Hematopoietic multipotent progenitor cell treated with erythropoietin and hydrocortisone succinate and interleukin-3 and kit ligand, for 8 days (in vitro differentiated cells): ENCODE measurements around the gene NTMT1.
"Not testable (repeated sequence)": the region's sequence is repeated elsewhere in the genome, so short reads cannot be mapped to it uniquely, and the experiment has no call there.

Source experiments
- DNase-seq: peaks from one replicate; pipeline ENCODE4 v3.0.0-alpha.2; 2015

The NTMT1 gene

GRCh38 chr9:129655696-129656095 is 29.7 kb downstream of the NTMT1 start:
- no peak for DNase-seq

- DNase-seq, result no peak
These were observed 30.9 kb downstream of the NTMT1 start for GRCh38 chr9:129656795-129657390.

GRCh38 chr9:129661029-129661428 is 35.1 kb downstream of the NTMT1 start:
- DNase-seq, result no peak

- not testable (repeated sequence) for DNase-seq
These were observed 36.3 kb downstream of the NTMT1 start for GRCh38 chr9:129662239-129662638.

- no peak for DNase-seq
These were observed 38.9 kb downstream of the NTMT1 start for GRCh38 chr9:129664746-129665388.

GRCh38 chr9:129665389-129665775 is 39.4 kb downstream of the NTMT1 start, which contains the start of gene PRRX2:
Gene PRRX2 (plus strand): TSS chr9:129665647. CDS start chr9:129665868, 221 bp downstream.
- DNase-seq, result no peak

GRCh38 chr9:129665814-129666520 is 40.0 kb downstream of the NTMT1 start:
- DNase-seq, result no peak

- DNase-seq, result no peak
These were observed 40.6 kb downstream of the NTMT1 start for GRCh38 chr9:129666575-129666974.

- DNase-seq, result no peak
These were observed 41.4 kb downstream of the NTMT1 start for GRCh38 chr9:129667378-129667777.

- DNase-seq, result no peak
These were observed 41.9 kb downstream of the NTMT1 start for GRCh38 chr9:129667850-129668249.

GRCh38 chr9:129669141-129669718 is 43.3 kb downstream of the NTMT1 start:
- no peak for DNase-seq

- DNase-seq, result no peak
These were observed 44.0 kb downstream of the NTMT1 start for GRCh38 chr9:129669946-129670345.

- no peak for DNase-seq
These were observed 45.1 kb downstream of the NTMT1 start for GRCh38 chr9:129671065-129671464.

- no peak for DNase-seq
These were observed 45.6 kb downstream of the NTMT1 start for GRCh38 chr9:129671519-129671918.

- no peak for DNase-seq
These were observed 46.7 kb downstream of the NTMT1 start for GRCh38 chr9:129672702-129673101.

GRCh38 chr9:129673602-129674001 is 47.6 kb downstream of the NTMT1 start:
- no peak for DNase-seq

GRCh38 chr9:129674229-129674628 is 48.3 kb downstream of the NTMT1 start:
- no peak for DNase-seq

- no peak for DNase-seq
These were observed 49.7 kb downstream of the NTMT1 start for GRCh38 chr9:129675620-129676019.

- no peak for DNase-seq
These were observed 50.3 kb downstream of the NTMT1 start for GRCh38 chr9:129676287-129676686.

- no peak for DNase-seq
These were observed 51.0 kb downstream of the NTMT1 start for GRCh38 chr9:129676975-129677374.

- DNase-seq, result no peak
These were observed 51.5 kb downstream of the NTMT1 start for GRCh38 chr9:129677456-129677855.

GRCh38 chr9:129678844-129679243 is 52.9 kb downstream of the NTMT1 start:
- no peak for DNase-seq

- no peak for DNase-seq
These were observed 53.6 kb downstream of the NTMT1 start for GRCh38 chr9:129679537-129679936.

GRCh38 chr9:129681924-129682323 is 56.0 kb downstream of the NTMT1 start:
- DNase-seq, result no peak
